Measurements from ENCODE around the gene XRCC1. TPM values are rescaled to one million over a fixed set of nuclear protein-coding genes. Genes with fewer than 3 reads are reported as not detected.

XRCC1 gene
- total and polyA plus RNA-seq, 10 of the 15 experiments (the other 5 are each of a cell fraction or from before 2014, with no cell fraction given): 2.0 to 51.1 (median 33.7) TPM

GRCh38 chr19:43507880-43508279 is 67.4 kb downstream of the XRCC1 start:
- RAD21 ChIA-PET (ENCODE audit: unreplicated experiment): no interaction called here
- FAIRE-seq (no peak), ATAC-seq (no peak), DNase-seq (ENCODE audit: low read depth, low spot score) (no peak)
- Histone ChIP-seq H3K27me3 (replicated peaks in 1 of 2; ENCODE audit: control insufficient read depth in 2 of 2, insufficient read depth in 2 of 2, low read length in 1 of 2) (no peaks in the 10 kb centered on the region), H3K4me3 (no peak overlapping the region), H3K79me2 (ENCODE audit: control insufficient read depth, insufficient read depth, low read length) (no peaks in the 10 kb centered on the region; the same call in 1 of the 2 replicates), H3K4me1 (ENCODE audit: control insufficient read depth, insufficient read depth, low read length) (peaks cover 4% of the 10 kb centered on the region), H3K9me3 (replicated peaks; ENCODE audit: control insufficient read depth, insufficient read depth, low read length) (no peaks in the 10 kb centered on the region), H4K20me1 (ENCODE audit: control insufficient read depth, insufficient read depth) (no peaks in the 10 kb centered on the region), H3K9ac (ENCODE audit: control insufficient read depth, insufficient read depth, low read length) (no peak overlapping the region), H3K36me3 (ENCODE audit: control insufficient read depth in 2 of 2, insufficient read depth in 2 of 2, low read length in 1 of 2) (peaks cover 0 to 5% of the 10 kb centered on the region in 2 experiments; a peak in 2 of 4 replicates), H2AFZ (ENCODE audit: control insufficient read depth, low read depth, low read length) (no peak overlapping the region), H3K27ac (ENCODE audit: control insufficient read depth, insufficient read depth) (no peak overlapping the region), H3K4me2 (ENCODE audit: control insufficient read depth, insufficient read depth) (no peak overlapping the region)
- POLR2A ChIA-PET: no interaction called here
- CTCF ChIA-PET: no interaction called here
- intact Hi-C loops (cut with micrococcal nuclease; ENCODE audit: unreplicated experiment) (no loop called here), in situ Hi-C loops (cut with MboI) (no loop called here)
- no TSS peak for BruUV-seq (replicated peaks)
- no peak for TF ChIP-seq PAX8 (IDR thresholded peaks at IDR 0.05)
- no peak for TF ChIP-seq KDM1A (IDR thresholded peaks at IDR 0.05; ENCODE audit: borderline replicate concordance)
- no peak for TF ChIP-seq FOXM1 (IDR thresholded peaks at IDR 0.05; ENCODE audit: low read depth, low read length)
- TF ChIP-seq RFX5 (IDR thresholded peaks at IDR 0.05; ENCODE audit: low read depth, low read length): no peak
- TF ChIP-seq MXI1 (IDR thresholded peaks at IDR 0.05; ENCODE audit: low read depth, low read length): no peak
- no peak for TF ChIP-seq NFYB (IDR thresholded peaks at IDR 0.05; ENCODE audit: insufficient read depth, low read depth, low read length)
- no peak for TF ChIP-seq CHD4 (IDR thresholded peaks at IDR 0.05)
- no peak for TF ChIP-seq RAD51 (IDR thresholded peaks at IDR 0.05)
- TF ChIP-seq NFIC (IDR thresholded peaks at IDR 0.05; ENCODE audit: low read depth, low read length): no peak
- no peak for TF ChIP-seq CUX1 (IDR thresholded peaks at IDR 0.05; ENCODE audit: insufficient replicate concordance, low read depth, low read length)
- TF ChIP-seq RUNX3 (IDR thresholded peaks at IDR 0.05; ENCODE audit: low read length): no peak
- TF ChIP-seq MYB (IDR thresholded peaks at IDR 0.05; ENCODE audit: borderline replicate concordance, low read depth, low read length): no peak
- no peak for TF ChIP-seq FOXK2 (IDR thresholded peaks at IDR 0.05)
- 69% methylated on average over 2 of the region's 2 CpGs for WGBS (ENCODE audit: insufficient coverage, insufficient replicate concordance, low lambda C conversion rate, missing lambda C conversion rate)
- SMC1A ChIA-PET (ENCODE audit: uncharacterized antibody, unreplicated experiment): no interaction called here

Measured in GM12878 (cell line).